Fibroblast of peridontal ligament (primary cell): Measurements from ENCODE around the gene PCGF6.
"Not testable (repeated sequence)": the region's sequence is repeated elsewhere in the genome, so short reads cannot be mapped to it uniquely, and the experiment has no call there.

ENCODE experiments used
- DNase-seq: peaks from one replicate; pipeline ENCODE4 v3.0.0-alpha.2; 2010; ENCODE audit errors: extremely low read depth

PCGF6 gene

DNA sequence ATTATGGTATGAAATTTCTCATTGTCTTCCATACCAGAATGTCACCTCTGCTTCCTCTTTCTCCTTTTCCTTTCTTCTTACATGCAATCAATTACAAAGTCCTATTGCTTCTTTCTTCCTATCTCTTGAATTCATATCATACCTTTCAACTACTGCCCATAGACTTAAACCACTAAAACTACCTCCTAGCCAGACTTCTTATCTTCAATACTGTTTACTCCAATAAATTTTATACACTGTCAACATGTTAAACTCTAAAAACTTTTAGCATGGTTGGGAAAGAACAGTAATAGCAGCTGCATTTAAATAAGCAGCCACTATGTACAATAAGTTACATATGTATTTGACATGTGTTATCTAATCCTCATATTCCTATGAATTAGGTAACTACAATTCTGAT, 34.9 kb downstream of the PCGF6 start:
- DNase-seq = no peak

DNA sequence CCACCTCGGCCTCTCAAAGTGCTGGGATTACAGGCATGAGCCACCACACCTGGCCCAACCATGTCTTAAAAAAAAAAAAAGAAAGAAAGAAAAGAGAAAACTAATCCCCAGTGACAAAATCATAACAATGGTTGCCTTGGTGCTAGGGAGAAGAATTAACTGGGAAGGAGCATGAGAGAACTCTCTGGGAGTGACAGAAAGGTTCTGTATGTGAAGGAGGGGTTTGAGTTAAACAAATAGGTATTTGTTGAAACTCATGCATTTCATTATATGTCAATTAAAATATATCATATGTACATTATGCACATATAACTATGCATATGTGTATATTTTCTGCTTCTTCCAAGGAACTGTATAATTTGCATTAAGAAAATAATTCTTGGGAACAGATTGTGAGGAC, 40.7 kb downstream of the PCGF6 start:
- DNase-seq = no peak

DNA sequence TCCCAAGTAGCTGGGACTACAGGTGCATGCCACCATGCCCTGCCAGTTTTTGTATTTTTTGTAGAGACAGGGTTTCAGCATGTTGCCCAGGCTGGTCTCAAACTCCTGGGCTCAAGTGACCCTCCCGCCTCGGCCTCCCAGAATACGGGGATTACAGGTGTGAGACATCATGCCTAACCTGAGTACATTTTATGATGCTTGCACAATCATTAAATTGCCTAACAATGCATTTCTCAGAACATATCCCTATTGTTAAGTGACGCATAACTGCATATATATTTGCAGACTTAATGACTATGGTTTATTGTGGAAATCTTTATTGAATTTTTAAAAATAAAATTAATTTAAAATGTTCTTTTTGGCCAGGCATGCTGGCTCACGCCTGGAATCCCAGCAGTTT, 43.3 kb downstream of the PCGF6 start:
- no peak for DNase-seq

DNA sequence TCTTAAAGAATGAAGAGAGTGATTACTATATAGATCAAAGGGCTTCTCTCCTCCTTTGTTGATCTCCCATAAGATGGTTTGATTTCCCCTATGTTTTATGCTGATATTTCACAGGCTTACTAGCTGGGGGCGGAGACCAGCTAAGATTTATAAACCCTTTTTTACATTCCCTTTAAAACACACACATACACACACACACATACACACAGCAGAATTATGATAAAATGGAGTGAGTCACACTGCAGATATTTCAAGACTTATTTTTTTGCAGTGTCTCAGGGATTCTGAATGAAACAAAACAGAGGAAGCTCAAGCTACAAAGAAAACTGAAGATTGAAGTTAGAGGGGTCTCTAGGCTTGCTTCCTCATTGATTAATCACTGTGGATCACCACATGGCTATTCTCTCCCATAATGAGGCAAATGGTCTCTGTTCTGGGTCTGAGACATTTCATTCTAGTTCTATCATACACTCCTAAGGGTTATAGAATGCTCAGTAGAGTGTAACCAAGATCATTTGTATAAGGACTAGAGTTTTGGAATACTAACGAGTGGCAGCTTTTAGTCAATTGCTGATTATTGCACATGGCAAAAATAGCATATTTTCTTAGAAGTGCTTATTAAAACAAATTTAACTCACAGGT, 55.4 kb downstream of the PCGF6 start:
- peak; percentile 87 for DNase-seq

DNA sequence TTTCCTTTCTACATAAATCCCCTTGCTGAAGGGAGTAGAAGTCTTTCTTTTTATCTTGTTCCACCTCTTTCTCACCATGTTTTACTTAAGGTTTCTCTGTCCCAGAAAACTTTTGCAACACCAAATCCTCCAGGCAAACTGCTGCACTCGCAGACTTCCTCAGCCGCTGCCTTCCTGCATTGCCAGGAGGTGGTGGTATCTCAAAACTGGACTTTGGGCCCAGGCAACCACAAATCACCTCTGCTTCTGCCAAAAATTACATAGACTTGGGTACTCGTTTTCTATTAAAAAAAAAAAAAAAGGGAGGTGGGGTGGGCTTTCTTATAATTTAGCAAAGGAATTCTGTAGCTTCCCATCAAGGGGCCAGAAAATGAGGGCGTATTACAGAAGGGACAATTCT, 59.4 kb downstream of the PCGF6 start:
- no peak for DNase-seq

DNA sequence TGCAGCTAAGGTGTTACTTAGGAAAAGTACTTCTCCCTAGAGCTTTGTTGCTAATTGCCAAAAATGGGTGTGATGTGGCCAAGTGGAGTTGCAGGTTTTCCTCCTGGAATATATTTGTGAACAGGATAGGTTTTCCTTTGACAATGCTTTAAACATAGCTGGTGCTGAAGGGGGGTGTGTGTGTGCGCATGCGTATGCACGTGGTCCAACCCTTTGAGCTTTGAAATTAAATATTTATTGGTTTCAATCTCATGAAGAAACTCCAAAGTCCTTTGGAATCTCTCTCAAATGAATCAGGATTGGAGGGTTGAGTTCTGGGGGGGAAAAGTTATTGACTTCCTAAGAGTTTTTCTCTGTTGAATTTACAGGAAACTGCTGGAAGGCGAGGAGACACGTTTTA, 62.9 kb downstream of the PCGF6 start:
- no peak for DNase-seq

DNA sequence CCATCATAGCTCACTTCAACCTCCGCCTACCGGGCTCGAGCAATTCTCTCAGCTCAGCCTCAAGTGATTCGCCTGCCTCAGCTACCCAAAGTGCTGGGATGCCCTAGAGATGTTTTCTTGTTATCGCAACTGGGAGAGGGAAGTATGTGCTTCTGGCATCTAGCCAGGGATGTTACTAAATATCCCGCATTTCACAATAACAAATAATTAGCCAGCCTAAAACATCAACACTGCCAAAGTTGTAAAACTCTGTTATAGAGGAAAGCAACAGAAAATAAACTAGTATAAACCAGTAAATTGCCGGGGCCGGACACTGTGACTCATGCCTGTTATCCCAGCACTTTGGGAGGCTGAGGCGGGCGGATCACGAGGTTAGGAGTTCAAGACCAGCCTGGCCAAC, 66.8 kb downstream of the PCGF6 start:
- peak; percentile 21 for DNase-seq

DNA sequence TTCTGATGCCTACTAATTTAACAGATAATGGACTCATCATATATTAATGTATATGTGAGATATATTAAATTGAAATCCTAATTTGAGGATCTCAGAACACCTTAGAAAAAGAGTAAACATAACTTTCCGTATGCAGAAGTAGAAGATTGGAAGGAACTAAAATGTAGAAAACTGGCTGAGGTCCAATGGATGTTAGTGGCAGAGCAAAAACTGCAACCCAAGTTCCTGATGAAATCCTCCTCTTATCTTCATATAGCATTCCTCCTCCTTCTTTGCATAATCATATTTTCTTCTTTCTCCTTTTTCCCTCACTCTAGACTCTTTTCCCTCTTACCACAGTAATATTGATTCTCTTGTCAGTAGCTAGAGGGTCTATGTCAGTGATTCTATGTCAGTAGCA, 68.0 kb downstream of the PCGF6 start:
- no peak for DNase-seq

DNA sequence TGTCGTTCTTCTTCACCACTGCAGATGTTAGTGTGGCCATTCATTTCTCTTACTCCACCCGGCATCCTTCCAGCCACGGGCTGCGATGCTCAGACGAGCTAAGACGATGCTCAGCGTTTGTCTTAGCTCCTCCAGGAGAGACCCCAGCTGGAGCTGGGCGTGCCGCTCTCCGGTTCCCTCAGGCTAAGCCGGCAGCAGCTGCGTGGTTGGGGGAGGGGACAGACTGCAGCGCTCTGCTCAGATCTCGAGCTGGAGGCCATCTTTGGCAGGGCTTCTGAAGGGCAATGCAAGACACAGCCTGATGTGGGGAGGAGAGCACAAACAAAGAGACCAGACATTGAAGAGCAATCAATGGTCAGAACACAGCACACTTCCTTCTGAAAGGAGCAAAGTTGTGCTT, 69.2 kb downstream of the PCGF6 start:
- DNase-seq = no peak

DNA sequence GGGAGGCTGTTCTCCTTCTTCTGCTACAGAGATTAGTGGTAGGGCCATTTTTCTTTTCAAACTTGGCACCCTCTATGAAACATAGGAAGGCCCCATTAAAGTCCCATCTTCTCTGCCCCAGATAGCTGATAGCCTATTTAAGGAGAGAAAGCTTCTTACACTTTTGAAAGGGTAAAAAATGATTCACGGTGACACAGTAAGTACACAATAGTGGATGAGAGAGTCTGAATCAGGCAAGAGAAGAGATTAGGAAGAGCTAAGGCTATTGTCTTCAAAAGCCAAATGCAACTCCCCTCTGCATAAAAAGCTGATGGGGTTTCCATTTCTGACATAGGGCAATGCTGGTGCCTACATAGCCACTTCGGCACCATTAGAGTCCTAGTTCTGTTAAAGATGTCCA, 70.4 kb downstream of the PCGF6 start:
- DNase-seq = no peak

DNA sequence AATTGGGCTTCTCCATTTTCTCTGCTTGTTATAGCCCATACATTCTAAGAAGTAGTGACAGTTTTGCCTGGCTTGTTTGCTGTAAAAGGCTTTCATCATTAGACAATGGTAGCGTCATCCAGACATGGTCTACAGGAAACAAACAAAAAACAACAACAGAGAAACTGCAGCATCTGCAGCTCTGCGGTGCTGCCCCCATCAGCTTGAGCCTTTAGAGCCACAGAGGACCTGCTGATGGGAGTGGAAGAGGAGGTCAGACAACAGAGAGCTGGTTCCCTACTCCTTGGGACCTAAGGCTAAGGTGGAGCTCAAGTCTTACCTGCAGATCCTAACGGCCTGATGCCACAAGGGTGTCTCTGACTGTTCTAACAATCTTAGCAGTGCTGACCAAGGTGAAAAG, 70.9 kb downstream of the PCGF6 start:
- DNase-seq = no peak

DNA sequence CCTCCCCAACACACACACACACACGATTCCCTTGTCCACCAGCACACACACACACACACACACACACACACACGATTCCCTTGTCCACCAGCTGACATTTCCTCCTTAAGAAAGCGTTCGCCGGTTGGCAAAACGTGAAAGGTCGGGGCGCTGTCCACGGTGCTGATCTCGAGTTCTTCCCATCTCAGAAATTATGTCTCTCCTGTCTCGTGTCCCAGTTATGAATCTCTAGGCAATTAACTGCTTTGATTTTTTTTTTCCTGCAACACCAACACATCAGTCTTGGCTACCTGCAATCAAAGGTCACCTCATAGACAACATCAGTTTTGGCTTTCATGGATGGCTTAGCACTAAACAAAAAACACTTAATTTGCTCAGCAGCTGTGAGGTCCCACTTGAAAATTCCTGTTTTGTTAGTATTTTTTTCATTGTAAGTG, 72.1 kb downstream of the PCGF6 start:
- DNase-seq = peak; percentile 63

DNA sequence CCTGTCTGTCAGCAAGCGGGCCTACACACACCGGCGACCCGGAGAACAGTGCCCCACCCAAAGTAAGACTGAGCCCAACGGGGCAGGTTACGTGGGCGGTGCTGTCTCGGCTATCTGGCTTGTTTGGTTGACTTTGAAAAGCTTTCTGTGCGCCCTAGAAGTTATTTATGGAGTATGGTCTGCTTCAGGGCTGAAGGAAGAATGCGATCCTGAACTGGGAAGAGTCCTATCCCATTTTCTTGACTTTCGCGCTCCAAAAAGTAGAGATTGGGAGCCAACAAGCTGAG, 72.5 kb downstream of the PCGF6 start:
- no peak for DNase-seq

DNA sequence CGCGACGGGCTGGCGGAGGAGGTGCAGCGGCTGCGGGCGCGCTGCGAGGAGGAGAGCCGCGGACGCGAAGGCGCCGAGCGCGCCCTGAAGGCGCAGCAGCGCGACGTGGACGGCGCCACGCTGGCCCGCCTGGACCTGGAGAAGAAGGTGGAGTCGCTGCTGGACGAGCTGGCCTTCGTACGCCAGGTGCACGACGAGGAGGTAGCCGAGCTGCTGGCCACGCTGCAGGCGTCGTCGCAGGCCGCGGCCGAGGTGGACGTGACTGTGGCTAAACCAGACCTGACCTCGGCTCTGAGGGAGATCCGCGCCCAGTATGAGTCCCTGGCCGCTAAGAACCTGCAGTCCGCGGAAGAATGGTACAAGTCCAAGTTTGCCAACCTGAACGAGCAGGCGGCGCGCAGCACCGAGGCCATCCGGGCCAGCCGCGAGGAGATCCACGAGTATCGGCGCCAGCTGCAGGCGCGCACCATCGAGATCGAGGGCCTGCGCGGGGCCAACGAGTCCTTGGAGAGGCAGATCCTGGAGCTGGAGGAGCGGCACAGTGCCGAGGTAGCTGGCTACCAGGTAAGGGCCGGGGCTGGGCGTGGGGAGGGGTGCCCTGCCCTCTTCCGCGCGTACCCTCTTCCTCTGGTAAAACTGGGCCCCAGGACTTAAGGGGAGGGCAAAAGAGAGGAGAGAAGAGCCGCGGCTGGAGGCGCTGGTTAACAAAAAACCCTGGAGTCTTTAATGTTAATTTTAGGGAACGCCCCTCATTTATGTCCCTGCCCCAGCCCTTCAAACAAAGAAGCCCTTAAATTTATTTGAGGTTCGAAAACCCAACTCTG, 73.0 kb downstream of the PCGF6 start:
- DNase-seq = no peak

DNA sequence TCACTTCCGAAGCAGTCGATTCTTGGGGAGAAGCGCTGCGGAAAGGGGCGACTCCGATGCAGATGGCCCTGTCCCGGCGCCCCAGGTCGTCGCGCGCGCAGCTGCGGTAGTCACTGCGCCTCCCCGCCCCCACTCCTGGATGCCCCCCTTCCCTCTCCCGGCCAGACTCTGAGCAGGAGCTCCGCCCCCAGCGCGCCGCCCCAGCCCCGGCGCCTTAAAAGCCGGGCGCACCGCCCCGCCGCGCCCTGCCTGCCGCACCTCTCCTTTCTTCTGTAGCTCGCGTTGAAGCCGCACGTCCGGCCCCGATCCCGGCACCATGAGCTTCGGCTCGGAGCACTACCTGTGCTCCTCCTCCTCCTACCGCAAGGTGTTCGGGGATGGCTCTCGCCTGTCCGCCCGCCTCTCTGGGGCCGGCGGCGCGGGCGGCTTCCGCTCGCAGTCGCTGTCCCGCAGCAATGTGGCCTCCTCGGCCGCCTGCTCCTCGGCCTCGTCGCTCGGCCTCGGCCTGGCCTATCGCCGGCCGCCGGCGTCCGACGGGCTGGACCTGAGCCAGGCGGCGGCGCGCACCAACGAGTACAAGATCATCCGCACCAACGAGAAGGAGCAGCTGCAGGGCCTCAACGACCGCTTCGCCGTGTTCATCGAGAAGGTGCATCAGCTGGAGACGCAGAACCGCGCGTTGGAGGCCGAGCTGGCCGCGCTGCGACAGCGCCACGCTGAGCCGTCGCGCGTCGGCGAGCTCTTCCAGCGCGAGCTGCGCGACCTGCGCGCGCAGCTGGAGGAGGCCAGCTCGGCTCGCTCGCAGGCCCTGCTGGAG, 73.8 kb downstream of the PCGF6 start, which contains the start of gene INA:
Gene INA (plus strand): TSS at position 243 of the 817 bp plus-strand sequence. CDS start 74 bp downstream, at position 317.
- peak; percentile 25 for DNase-seq

DNA sequence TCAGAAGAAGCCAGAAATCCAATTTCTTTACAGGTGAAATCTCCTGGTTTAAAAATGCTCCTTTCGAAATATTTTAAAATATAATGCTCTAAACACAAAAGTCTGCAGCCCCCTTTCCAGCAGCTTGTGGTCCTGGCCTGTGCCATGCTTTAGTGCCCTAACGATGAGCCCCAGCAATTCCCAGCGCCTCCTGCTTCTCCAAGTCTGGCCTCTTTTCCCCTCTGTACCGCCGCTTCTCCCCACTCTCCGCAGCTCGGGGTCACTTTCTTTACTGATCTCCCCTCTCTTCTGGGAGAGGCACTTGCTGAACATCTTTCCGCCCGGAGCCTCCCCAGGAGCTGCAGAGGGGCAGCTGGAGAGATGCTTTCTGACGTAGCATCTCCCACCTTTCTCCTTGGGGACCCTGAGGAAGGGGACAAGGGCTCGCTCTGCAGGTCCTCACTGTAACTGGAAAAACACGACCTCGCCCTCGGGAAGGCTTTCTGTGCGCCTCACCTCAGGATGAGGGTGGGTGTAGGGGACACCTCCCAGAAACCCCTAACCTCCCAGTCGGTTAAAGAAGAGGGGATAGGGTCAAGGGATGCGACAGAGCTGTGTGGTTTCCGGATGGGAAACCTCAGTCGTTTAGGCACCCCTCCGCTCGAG, 74.6 kb downstream of the PCGF6 start:
- no peak for DNase-seq

DNA sequence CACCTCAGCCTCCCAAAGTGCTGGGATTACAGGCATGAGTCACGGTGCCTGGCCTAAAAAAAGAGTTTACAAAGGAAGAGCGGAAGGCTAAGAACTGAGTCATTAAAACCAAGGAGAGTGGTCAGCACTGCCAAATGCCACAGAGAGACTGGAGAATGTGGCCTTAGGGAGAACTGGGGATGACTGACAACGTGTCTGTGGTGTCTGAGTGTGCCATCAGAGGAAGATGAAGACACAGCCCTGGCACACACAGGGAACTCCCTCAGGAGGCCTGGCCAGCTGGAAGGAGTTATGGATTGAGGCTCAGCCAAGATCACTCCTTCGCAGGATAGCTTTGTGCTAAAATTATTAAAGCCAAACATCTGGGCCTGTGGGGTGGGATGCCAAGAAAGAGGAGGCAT, 77.9 kb downstream of the PCGF6 start:
- DNase-seq = peak; percentile 100

DNA sequence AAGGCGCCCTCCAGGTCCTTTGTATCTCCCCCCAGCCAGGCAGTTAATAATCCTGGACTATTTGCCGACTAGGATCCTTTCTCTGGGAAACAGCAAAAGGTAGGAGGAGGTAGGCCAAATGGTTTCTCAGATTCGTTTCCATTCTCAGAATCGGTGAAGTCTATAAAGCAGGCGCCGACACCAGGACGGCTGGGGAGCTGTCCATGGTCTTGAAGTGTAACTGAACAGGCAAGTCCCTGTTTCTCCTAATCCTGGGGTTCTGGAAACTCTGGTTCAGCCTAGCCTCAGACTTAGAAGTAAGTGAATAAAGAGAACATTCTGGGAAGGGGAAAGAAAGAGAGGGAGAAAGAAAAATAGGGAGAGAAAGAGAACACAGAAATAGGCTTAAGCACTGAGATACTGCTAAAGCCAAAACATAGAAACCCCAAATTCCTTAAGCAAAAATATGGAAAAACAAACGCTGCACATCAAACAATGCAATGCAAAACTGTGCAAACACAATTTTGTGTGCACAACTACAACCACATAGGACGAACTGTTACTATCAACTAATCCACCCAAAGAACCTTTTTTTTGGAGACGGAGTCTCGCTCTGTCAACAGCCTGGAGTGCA, 85.1 kb downstream of the PCGF6 start:
- DNase-seq = peak; percentile 84

DNA sequence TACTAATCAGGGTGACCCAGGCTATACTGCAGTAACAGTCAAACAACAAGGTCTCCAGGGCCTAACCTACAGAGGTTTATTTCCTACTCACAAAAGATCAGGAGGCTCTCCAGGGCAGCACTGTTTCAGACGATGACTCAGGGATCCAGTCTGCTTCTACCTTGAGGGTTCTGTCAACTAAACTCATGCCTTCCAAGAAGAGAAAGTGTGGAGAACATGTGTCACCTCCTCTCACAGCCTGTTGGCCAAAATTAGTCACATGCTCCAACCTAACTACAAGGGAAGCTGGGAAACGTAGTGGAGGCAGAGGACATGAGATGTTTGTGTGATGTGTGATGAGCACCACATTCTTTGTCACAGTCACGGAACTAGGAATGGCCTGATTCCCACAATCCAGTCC, 88.7 kb downstream of the PCGF6 start:
- DNase-seq = no peak

DNA sequence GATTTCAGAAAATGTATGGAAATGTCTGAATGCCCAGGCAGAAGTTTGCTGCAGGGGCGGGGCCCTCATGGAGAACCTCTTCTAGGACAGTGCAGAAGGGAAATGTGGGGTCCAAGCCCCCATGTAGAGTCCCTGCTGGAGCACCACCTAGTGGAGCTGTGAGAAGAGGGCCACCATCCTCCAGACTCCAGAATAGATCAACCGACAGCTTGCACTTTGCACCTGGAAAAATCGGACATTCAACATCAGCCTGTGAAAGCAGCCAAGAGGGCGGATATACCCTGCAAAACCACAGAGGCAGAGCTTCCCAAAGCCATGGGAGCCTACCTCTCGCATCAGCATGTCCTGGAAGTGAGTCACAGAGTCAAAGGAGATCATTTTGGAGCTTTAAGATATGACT, 91.0 kb downstream of the PCGF6 start:
- no peak for DNase-seq

DNA sequence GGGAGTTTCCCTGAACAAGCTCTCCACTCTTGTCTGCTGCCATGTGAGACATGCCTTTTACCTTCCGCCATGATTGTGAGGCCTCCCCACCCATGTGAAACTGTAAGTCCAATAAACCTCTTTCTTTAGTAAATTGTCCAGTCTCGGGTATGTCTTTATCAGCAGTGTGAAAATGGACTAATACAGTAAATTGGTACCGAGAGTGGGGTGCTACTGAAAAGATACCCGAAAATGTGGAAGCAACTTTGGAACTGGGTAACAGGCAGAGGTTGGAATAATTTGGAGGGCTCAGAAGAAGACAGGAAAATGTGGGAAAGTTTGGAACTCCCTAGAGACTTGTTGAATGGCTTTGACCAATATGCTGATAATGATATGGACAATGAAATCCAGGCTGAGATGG, 92.0 kb downstream of the PCGF6 start:
- DNase-seq = not testable (repeated sequence)

DNA sequence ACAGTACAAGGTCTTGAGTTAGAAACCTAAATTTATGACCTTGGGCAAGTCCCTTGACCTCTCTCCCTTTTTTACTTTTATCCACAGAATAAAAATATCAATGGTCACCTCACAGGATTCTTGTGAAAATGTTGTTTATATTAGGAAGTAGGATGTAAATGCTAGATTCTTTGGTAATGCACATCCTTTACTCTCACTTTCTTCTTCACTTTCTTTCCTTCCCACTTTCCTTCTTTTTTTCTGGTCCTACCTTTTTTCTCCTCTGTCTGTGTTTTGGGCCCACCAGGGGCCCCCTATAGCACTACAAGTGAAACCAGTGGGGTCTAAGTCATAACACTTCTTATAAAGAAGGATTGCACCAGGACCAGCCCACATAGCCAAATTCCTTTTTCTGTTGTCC, 93.1 kb downstream of the PCGF6 start:
- no peak for DNase-seq
